Neural progenitor cell (in vitro differentiated cells): ENCODE data around the gene GOLGB1. TPM values are rescaled to one million over a fixed set of nuclear protein-coding genes. Genes with fewer than 3 reads are reported as not detected.

ENCODE experiments used
- DNase-seq: peaks from one replicate; pipeline ENCODE4 v3.0.0-alpha.2; 2016; ENCODE audit warnings: low spot score
- H2AFZ ChIP-seq: fragments of 200-600 bp; sonication (generic); replicated peaks from 2 replicates; pipeline ENCODE4 v1.6.1; 2016; ENCODE audit warnings: antibody characterized with exemption
- H3F3A ChIP-seq: fragments of 200-600 bp; sonication (generic); 2 replicates; pipeline ENCODE4 v1.6.1; 2016; ENCODE audit warnings: antibody characterized with exemption, low read depth
- H3K27ac ChIP-seq: fragments of 200-600 bp; sonication (generic); 2 replicates; pipeline ENCODE4 v1.5.1; 2016; ENCODE audit warnings: mild to moderate bottlenecking
- H3K27me3 ChIP-seq: fragments of 200-600 bp; sonication (generic); 2 replicates; pipeline ENCODE4 v1.6.1; 2016; ENCODE audit warnings: mild to moderate bottlenecking, moderate library complexity
- H3K36me3 ChIP-seq: fragments of 200-600 bp; sonication (generic); 2 replicates; pipeline ENCODE4 v1.5.1; 2016
- H3K4me1 ChIP-seq: fragments of 200-600 bp; sonication (generic); 2 replicates; pipeline ENCODE4 v1.6.1; 2016; ENCODE audit warnings: mixed run types
- H3K4me2 ChIP-seq: fragments of 200-600 bp; sonication (generic); 2 replicates; pipeline ENCODE4 v1.6.1; 2016
- H3K4me3 ChIP-seq: fragments of 200-600 bp; sonication (generic); 2 replicates; pipeline ENCODE4 v1.5.1; 2016
- H3K79me2 ChIP-seq: fragments of 200-600 bp; sonication (generic); 2 replicates; pipeline ENCODE4 v1.6.1; 2016; ENCODE audit warnings: low read depth
- H3K9ac ChIP-seq: fragments of 200-600 bp; sonication (generic); 2 replicates; pipeline ENCODE4 v1.6.1; 2016
- H3K9me3 ChIP-seq: fragments of 200-600 bp; sonication (generic); 2 replicates; pipeline ENCODE4 v1.5.1; 2016; ENCODE audit warnings: low read depth
- H4K20me1 ChIP-seq: fragments of 200-600 bp; sonication (generic); 2 replicates; pipeline ENCODE4 v1.6.1; 2016; ENCODE audit warnings: low read depth
- H3K27ac Mint-ChIP-seq: 3 replicates; pipeline ENCODE4 v1.8.0; 2021; ENCODE audit warnings: mixed read lengths
- H3K27me3 Mint-ChIP-seq: 2 replicates; pipeline ENCODE4 v1.8.0; 2022; ENCODE audit warnings: low read depth, mild to moderate bottlenecking, inconsistent platforms, moderate library complexity, mixed read lengths; ENCODE audit not compliant: insufficient read depth
- H3K36me3 Mint-ChIP-seq: 3 replicates; pipeline ENCODE4 v1.8.0; 2021; ENCODE audit warnings: mixed read lengths
- H3K4me1 Mint-ChIP-seq: 3 replicates; pipeline ENCODE4 v1.8.0; 2021; ENCODE audit warnings: mixed read lengths
- H3K4me3 Mint-ChIP-seq: 3 replicates; pipeline ENCODE4 v1.8.0; 2021; ENCODE audit warnings: mild to moderate bottlenecking, moderate library complexity, mixed read lengths
- H3K9me3 Mint-ChIP-seq: 3 replicates; pipeline ENCODE4 v1.8.0; 2020; ENCODE audit warnings: mixed read lengths
- EZH2 ChIP-seq: fragments of 200-600 bp; sonication (generic); IDR thresholded peaks from 2 replicates; pipeline ENCODE4 v1.6.1; 2017; ENCODE audit warnings: antibody characterized with exemption, mild to moderate bottlenecking, moderate library complexity
- EZH2phosphoT487 ChIP-seq: fragments of 200-600 bp; sonication (generic); IDR thresholded peaks from 2 replicates; pipeline ENCODE4 v1.6.1; 2017; ENCODE audit warnings: antibody characterized with exemption
- total RNA-seq: library from RNA; depleted of rRNA; stranded (reverse); fragments of >200 nt; gene quantifications from 2 replicates; pipeline ENCODE4 v1.2.3, GENCODE V29; 2015; ENCODE audit warnings: low replicate concordance
- TF ChIP-seq, protein P1 (sequence below): fragments of 200-600 bp; sonication (generic); IDR thresholded peaks from 2 replicates; pipeline ENCODE4 v1.5.1; 2017; ENCODE audit warnings: antibody characterized with exemption, mild to moderate bottlenecking

The GOLGB1 gene
- total RNA-seq, 1 donor from 2014 or later: 52.5 TPM

DNA sequence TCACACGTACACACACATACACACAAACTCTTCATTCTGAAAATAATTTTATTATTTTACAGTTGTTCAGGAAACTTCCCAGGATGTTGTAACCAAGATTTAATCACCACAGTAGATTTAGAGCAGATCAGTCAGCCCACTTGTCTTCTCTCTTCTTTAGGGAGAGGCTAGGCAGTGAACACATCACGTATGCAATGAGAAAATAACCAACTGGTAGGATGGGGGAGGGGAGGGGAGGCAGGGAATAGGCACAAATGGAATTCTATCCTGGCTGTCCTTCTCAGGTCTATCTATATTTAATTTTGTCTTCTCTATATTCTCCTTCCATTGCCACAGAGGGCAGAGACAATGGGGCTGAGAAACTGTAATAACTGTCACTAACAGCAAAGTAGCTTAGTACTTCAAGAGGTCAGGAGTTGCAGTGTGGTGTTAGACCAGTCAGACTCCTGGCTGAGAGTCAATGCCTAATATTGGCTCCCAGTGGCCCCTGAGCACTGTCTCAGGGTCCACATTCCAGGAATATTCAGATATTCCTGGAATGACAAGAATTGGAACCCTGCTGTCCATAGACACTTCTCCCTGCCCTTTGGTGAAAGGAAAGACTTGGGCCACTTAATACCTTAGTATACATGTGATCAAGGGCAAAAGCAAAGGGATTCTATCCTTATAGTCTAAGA is 86.2 kb downstream of the GOLGB1 start:
- Mint-ChIP-seq H3K27ac (no peak overlapping the region), H3K36me3 (peaks cover 34% of the 10 kb centered on the region), H3K27me3 (peaks cover 3% of the 10 kb centered on the region), H3K4me1 (peaks cover 5% of the 10 kb centered on the region), H3K9me3 (no peaks in the 10 kb centered on the region), H3K4me3 (no peak overlapping the region)
- Histone ChIP-seq H3K9me3 (no peaks in the 10 kb centered on the region), H3K4me1 (no peaks in the 10 kb centered on the region), H3K9ac (no peak overlapping the region), H2AFZ (no peak overlapping the region), H3K79me2 (no peaks in the 10 kb centered on the region), H3K27me3 (no peaks in the 10 kb centered on the region), H3K4me2 (no peak overlapping the region), H3F3A (no peaks in the 10 kb centered on the region), H3K27ac (no peak overlapping the region), H4K20me1 (no peaks in the 10 kb centered on the region), H3K36me3 (no peaks in the 10 kb centered on the region), H3K4me3 (no peak overlapping the region)
- TF ChIP-seq, protein P1, sequence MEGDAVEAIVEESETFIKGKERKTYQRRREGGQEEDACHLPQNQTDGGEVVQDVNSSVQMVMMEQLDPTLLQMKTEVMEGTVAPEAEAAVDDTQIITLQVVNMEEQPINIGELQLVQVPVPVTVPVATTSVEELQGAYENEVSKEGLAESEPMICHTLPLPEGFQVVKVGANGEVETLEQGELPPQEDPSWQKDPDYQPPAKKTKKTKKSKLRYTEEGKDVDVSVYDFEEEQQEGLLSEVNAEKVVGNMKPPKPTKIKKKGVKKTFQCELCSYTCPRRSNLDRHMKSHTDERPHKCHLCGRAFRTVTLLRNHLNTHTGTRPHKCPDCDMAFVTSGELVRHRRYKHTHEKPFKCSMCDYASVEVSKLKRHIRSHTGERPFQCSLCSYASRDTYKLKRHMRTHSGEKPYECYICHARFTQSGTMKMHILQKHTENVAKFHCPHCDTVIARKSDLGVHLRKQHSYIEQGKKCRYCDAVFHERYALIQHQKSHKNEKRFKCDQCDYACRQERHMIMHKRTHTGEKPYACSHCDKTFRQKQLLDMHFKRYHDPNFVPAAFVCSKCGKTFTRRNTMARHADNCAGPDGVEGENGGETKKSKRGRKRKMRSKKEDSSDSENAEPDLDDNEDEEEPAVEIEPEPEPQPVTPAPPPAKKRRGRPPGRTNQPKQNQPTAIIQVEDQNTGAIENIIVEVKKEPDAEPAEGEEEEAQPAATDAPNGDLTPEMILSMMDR: no peak
- TF ChIP-seq EZH2 (no peak), EZH2phosphoT487 (no peak)
- DNase-seq: no peak

DNA sequence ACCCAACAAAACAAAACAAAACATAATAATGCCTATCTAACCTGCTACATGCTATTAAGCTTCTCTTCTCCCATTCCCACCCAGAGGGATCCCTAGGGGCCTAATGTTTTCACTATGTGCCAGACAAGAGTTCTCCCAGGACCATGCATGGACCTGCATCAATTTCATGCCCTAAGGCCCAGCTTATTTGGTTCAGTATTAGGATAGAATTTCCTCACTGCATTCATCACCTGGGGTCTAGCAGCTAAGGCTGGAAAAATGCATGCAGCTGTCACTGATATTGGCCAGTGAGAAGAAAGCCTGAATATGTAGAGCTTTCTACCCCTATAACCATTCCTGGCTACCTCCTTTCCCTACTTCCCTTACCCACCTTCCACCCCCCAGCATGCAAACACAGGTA is 86.8 kb downstream of the GOLGB1 start:
- H3K36me3 Mint-ChIP-seq: peaks cover 31% of the 10 kb centered on the region
- no peaks in the 10 kb centered on the region for H3K9me3 Mint-ChIP-seq
- H3K27me3 Mint-ChIP-seq: peaks cover 5% of the 10 kb centered on the region
- H3K79me2 ChIP-seq: no peaks in the 10 kb centered on the region
- H3K4me2 ChIP-seq: no peak overlapping the region
- H3K9ac ChIP-seq: no peak overlapping the region
- TF ChIP-seq, protein P1: no peak
- TF ChIP-seq EZH2phosphoT487: no peak
- H3K9me3 ChIP-seq: no peaks in the 10 kb centered on the region
- no peaks in the 10 kb centered on the region for H4K20me1 ChIP-seq
- H3K27ac Mint-ChIP-seq: no peak overlapping the region
- H3K4me3 ChIP-seq: no peak overlapping the region
- H3K4me3 Mint-ChIP-seq: no peak overlapping the region
- no peak overlapping the region for H3K27ac ChIP-seq
- H3F3A ChIP-seq: no peaks in the 10 kb centered on the region
- H3K36me3 ChIP-seq: no peaks in the 10 kb centered on the region
- no peaks in the 10 kb centered on the region for H3K27me3 ChIP-seq
- H3K4me1 ChIP-seq: no peaks in the 10 kb centered on the region
- H3K4me1 Mint-ChIP-seq: peaks cover 5% of the 10 kb centered on the region
- no peak overlapping the region for H2AFZ ChIP-seq
- no peak for DNase-seq

DNA sequence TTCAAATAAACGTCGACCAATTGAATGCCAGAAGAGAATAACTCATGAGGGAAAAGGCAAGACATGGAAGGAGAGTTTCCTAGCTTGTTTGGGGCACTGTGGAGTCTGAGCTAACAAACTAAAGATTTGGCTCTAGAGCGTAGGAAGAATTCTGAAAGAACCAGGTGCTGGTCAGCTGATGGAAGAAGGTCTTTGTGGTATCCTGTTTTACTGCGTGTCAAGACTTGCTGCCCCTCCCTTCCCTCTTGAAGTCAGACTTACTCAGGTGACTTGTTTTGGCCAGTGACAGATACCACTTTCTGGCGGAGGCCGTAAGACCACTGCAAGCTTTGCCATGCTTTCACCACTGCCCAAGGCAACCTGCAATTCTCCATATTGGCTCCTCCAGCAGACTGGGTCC is 88.2 kb downstream of the GOLGB1 start:
- Mint-ChIP-seq H3K9me3 (no peaks in the 10 kb centered on the region), H3K27ac (no peak overlapping the region), H3K27me3 (peaks cover 5% of the 10 kb centered on the region), H3K4me1 (peaks cover 5% of the 10 kb centered on the region), H3K36me3 (peaks cover 22% of the 10 kb centered on the region), H3K4me3 (no peak overlapping the region)
- no peak for DNase-seq
- TF ChIP-seq EZH2: no peak
- TF ChIP-seq EZH2phosphoT487: no peak
- TF ChIP-seq, protein P1: no peak
- H4K20me1 ChIP-seq: no peaks in the 10 kb centered on the region
- no peaks in the 10 kb centered on the region for H3K36me3 ChIP-seq
- no peak overlapping the region for H3K27ac ChIP-seq
- no peak overlapping the region for H3K4me2 ChIP-seq
- H3K27me3 ChIP-seq: no peaks in the 10 kb centered on the region
- no peaks in the 10 kb centered on the region for H3K4me1 ChIP-seq
- no peak overlapping the region for H3K4me3 ChIP-seq
- no peaks in the 10 kb centered on the region for H3K79me2 ChIP-seq
- H2AFZ ChIP-seq: no peak overlapping the region
- no peaks in the 10 kb centered on the region for H3F3A ChIP-seq
- no peak overlapping the region for H3K9ac ChIP-seq
- no peaks in the 10 kb centered on the region for H3K9me3 ChIP-seq
